Loucy (cell line): ENCODE measurements around the gene ANO10.
A peak's percentile ranks its signal among the peaks of the same experiment; 100 is the strongest.

Source experiments
- H2AFZ ChIP-seq: fragments of 200-600 bp; sonication (generic); 2 replicates; pipeline ENCODE4 v1.6.0; 2016; ENCODE audit warnings: antibody characterized with exemption, mild to moderate bottlenecking, low read length, moderate library complexity
- H3F3A ChIP-seq: fragments of 200-600 bp; 2 replicates; pipeline ENCODE4 v1.6.0; 2016; ENCODE audit warnings: antibody characterized with exemption, low read depth, mild to moderate bottlenecking
- H3K27me3 ChIP-seq: fragments of 200-600 bp; sonication (generic); 2 replicates; pipeline ENCODE4 v1.6.1; 2014; ENCODE audit warnings: low read length, mild to moderate bottlenecking; ENCODE audit not compliant: insufficient read depth, poor library complexity, severe bottlenecking
- H3K36me3 ChIP-seq: fragments of 200-600 bp; sonication (generic); 2 replicates; pipeline ENCODE4 v1.6.1; 2016; ENCODE audit warnings: low read length; ENCODE audit not compliant: insufficient read depth
- H3K4me1 ChIP-seq: fragments of 200-600 bp; sonication (generic); 2 replicates; pipeline ENCODE4 v1.5.1; 2014; ENCODE audit warnings: low read length, mild to moderate bottlenecking; ENCODE audit not compliant: insufficient read depth, poor library complexity, severe bottlenecking
- H3K4me2 ChIP-seq: fragments of 200-600 bp; sonication (generic); 2 replicates; pipeline ENCODE4 v1.6.0; 2014; ENCODE audit warnings: antibody characterized with exemption, low read length, low read depth, mild to moderate bottlenecking; ENCODE audit not compliant: poor library complexity, severe bottlenecking
- H3K4me3 ChIP-seq: fragments of 200-600 bp; sonication (generic); 2 replicates; pipeline ENCODE4 v1.5.1; 2014; ENCODE audit warnings: low read length, mild to moderate bottlenecking, mixed read lengths; ENCODE audit not compliant: poor library complexity, severe bottlenecking
- H3K79me2 ChIP-seq: fragments of 200-600 bp; sonication (generic); 2 replicates; pipeline ENCODE4 v1.6.1; 2014; ENCODE audit warnings: low read length; ENCODE audit not compliant: insufficient read depth
- H3K9ac ChIP-seq: fragments of 200-600 bp; sonication (generic); 2 replicates; pipeline ENCODE4 v1.6.0; 2014; ENCODE audit warnings: mild to moderate bottlenecking, low read depth, low read length, moderate library complexity; ENCODE audit not compliant: poor library complexity, severe bottlenecking
- H3K9me2 ChIP-seq: fragments of 200-600 bp; sonication (generic); replicated peaks from 2 replicates; pipeline ENCODE4 v1.6.1; 2016; ENCODE audit warnings: low read depth, low read length, mixed read lengths
- H3K9me3 ChIP-seq: fragments of 200-600 bp; sonication (generic); 2 replicates; pipeline ENCODE4 v1.6.1; 2014; ENCODE audit warnings: mild to moderate bottlenecking, antibody characterized with exemption, low read length, low read depth; ENCODE audit not compliant: insufficient read depth
- H4K20me1 ChIP-seq: fragments of 200-600 bp; sonication (generic); 2 replicates; pipeline ENCODE4 v1.6.0; 2014; ENCODE audit warnings: antibody characterized with exemption, low read length, mild to moderate bottlenecking; ENCODE audit not compliant: insufficient read depth, poor library complexity, severe bottlenecking
- EZH2phosphoT487 ChIP-seq: fragments of 200-600 bp; IDR thresholded peaks from 2 replicates; pipeline ENCODE4 v1.6.1; 2018; ENCODE audit warnings: antibody characterized with exemption, mild to moderate bottlenecking, moderate library complexity, borderline replicate concordance
- TF ChIP-seq, protein P1 (sequence below): fragments of 200-600 bp; sonication (generic); conservative IDR thresholded peaks from 2 replicates; pipeline ENCODE4 v1.5.1; 2014; ENCODE audit warnings: mild to moderate bottlenecking, antibody characterized with exemption, low read length

The ANO10 gene

GRCh38 chr3:43448098-43448497 lies 173.7 kb downstream of the ANO10 start:
- Histone ChIP-seq H3K27me3 (no peaks in the 10 kb centered on the region), H4K20me1 (no peaks in the 10 kb centered on the region), H3K9ac (no peak overlapping the region), H3K79me2 (no peaks in the 10 kb centered on the region), H3K4me1 (no peaks in the 10 kb centered on the region), H3K9me3 (no peaks in the 10 kb centered on the region), H3F3A (no peaks in the 10 kb centered on the region), H3K9me2 (no peaks in the 10 kb centered on the region), H3K36me3 (no peaks in the 10 kb centered on the region), H3K4me2 (no peak overlapping the region), H3K4me3 (no peak overlapping the region), H2AFZ (no peak overlapping the region)
- TF ChIP-seq, protein P1, sequence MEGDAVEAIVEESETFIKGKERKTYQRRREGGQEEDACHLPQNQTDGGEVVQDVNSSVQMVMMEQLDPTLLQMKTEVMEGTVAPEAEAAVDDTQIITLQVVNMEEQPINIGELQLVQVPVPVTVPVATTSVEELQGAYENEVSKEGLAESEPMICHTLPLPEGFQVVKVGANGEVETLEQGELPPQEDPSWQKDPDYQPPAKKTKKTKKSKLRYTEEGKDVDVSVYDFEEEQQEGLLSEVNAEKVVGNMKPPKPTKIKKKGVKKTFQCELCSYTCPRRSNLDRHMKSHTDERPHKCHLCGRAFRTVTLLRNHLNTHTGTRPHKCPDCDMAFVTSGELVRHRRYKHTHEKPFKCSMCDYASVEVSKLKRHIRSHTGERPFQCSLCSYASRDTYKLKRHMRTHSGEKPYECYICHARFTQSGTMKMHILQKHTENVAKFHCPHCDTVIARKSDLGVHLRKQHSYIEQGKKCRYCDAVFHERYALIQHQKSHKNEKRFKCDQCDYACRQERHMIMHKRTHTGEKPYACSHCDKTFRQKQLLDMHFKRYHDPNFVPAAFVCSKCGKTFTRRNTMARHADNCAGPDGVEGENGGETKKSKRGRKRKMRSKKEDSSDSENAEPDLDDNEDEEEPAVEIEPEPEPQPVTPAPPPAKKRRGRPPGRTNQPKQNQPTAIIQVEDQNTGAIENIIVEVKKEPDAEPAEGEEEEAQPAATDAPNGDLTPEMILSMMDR, result no peak
- no peak for TF ChIP-seq EZH2phosphoT487

- no peak overlapping the region for H3K9ac ChIP-seq
- no peaks in the 10 kb centered on the region for H3K9me3 ChIP-seq
- no peaks in the 10 kb centered on the region for H3K79me2 ChIP-seq
- no peaks in the 10 kb centered on the region for H3K9me2 ChIP-seq
- H4K20me1 ChIP-seq, result no peaks in the 10 kb centered on the region
- no peaks in the 10 kb centered on the region for H3K27me3 ChIP-seq
- no peaks in the 10 kb centered on the region for H3K36me3 ChIP-seq
- no peak overlapping the region for H3K4me2 ChIP-seq
- no peak overlapping the region for H2AFZ ChIP-seq
- no peak for TF ChIP-seq EZH2phosphoT487
- TF ChIP-seq, protein P1, result no peak
- no peaks in the 10 kb centered on the region for H3K4me1 ChIP-seq
- no peak overlapping the region for H3K4me3 ChIP-seq
- no peaks in the 10 kb centered on the region for H3F3A ChIP-seq
These were observed 176.0 kb downstream of the ANO10 start for GRCh38 chr3:43445820-43446219.

- H3K9me2 ChIP-seq, result no peaks in the 10 kb centered on the region
These were observed 178.9 kb downstream of the ANO10 start for GRCh38 chr3:43442872-43443395.

More at GRCh38 chr3:43442872-43443395, 178.9 kb downstream of the ANO10 start:
- H3K4me1 ChIP-seq, result no peaks in the 10 kb centered on the region
- H4K20me1 ChIP-seq, result no peaks in the 10 kb centered on the region
- no peaks in the 10 kb centered on the region for H3K79me2 ChIP-seq
- H3K9ac ChIP-seq, result no peak overlapping the region
- H3K36me3 ChIP-seq, result no peaks in the 10 kb centered on the region
- TF ChIP-seq EZH2phosphoT487, result no peak
- TF ChIP-seq, protein P1, result peak; percentile 24; the same call in 1 of the 2 replicates
- H3F3A ChIP-seq, result no peaks in the 10 kb centered on the region
- H3K9me3 ChIP-seq, result no peaks in the 10 kb centered on the region
- H3K4me2 ChIP-seq, result no peak overlapping the region
- no peak overlapping the region for H3K4me3 ChIP-seq
- H2AFZ ChIP-seq, result no peak overlapping the region
- H3K27me3 ChIP-seq, result no peaks in the 10 kb centered on the region
